Coronary artery (tissue), 2 donors: Measurements from ENCODE around the gene CTSG.
"Not testable (repeated sequence)": the region's sequence is repeated elsewhere in the genome, so short reads cannot be mapped to it uniquely, and the experiment has no call there.

ENCODE experiments used
- DNase-seq: peaks from one replicate; pipeline ENCODE4 v3.0.0-alpha.2; 2017; ENCODE audit warnings: low spot score
- H3K27ac ChIP-seq, 2 donors: fragments of 200-600 bp; sonication (generic); one replicate each; pipeline ENCODE4 v1.5.1; 2016 to 2019
- H3K4me3 ChIP-seq: fragments of 200-600 bp; sonication (generic); 2 replicates; pipeline ENCODE4 v1.5.1; 2016; ENCODE audit warnings: mild to moderate bottlenecking, moderate library complexity
- CTCF ChIP-seq: fragments of 200-600 bp; sonication (generic); IDR thresholded peaks from one replicate; pipeline ENCODE4 v1.5.1; 2019; ENCODE audit warnings: antibody characterized with exemption

Gene CTSG

GRCh38 chr14:24576771-24577170, 721 bp upstream of the CTSG start:
- no peak for TF ChIP-seq CTCF
- no peak for DNase-seq
- H3K27ac ChIP-seq: no peak overlapping the region
- no peak overlapping the region for H3K4me3 ChIP-seq

DNA sequence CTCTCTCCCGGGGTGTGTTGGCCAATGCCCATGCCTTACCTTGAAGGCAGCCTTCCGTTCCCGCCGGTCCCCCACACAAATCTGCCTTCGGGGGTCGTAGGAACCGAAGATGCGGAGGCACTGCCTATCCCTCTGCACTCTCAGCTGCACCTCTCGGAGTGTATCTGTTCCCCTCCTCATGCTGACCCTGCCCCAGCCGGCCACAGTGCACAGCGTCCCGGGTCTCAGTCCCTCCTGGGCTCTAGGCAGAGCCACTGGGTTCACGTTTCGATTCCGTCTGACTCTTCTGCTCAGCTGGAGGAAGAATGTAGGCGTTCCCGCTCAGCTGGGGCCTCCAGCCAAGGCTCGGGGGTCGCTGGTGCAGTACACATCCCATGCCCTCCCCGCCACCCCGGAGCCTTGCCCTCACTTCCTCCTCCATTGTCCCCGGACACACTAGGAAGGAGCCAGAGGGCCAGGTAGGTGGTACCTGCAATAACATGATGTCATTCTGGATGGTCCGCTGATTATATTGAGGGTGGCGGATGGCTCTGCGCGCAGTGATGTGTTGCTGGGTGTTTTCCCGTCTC, 1.8 kb downstream of the CTSG start:
- no peak for TF ChIP-seq CTCF
- DNase-seq: no peak
- no peak overlapping the region for H3K4me3 ChIP-seq

GRCh38 chr14:24566318-24566717, 9.7 kb downstream of the CTSG start:
- H3K4me3 ChIP-seq: no peak overlapping the region
- TF ChIP-seq CTCF: no peak
- H3K27ac ChIP-seq: no peak overlapping the region
- no peak for DNase-seq

More for the DNA sequence above, 1.8 kb downstream of the CTSG start:
- no peak overlapping the region for H3K27ac ChIP-seq

- no peak for DNase-seq
- no peak for TF ChIP-seq CTCF
- H3K4me3 ChIP-seq: no peak overlapping the region
- H3K27ac ChIP-seq: no peak overlapping the region
These were observed 10.3 kb downstream of the CTSG start for GRCh38 chr14:24565766-24566165.

GRCh38 chr14:24563505-24563904, 12.5 kb downstream of the CTSG start:
- TF ChIP-seq CTCF: no peak
- DNase-seq: no peak

DNA sequence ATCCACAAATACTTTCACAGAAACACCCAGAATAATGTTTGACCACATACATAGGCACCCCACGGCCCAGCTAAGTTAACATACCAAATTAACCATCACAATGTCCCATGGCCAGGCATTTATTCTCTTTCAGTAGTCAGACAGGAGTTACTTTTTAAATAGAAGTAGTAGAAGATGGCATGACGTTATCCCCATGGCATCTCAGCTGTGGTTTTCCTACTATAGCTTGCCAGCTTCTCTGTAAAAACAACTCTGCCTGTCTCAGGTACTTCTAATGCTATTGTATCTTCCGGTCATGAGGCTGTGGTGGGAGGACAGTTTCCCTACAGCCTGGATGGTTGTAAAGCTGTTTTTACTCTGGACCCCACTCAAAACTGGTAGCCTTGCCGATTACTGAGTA, 19.3 kb downstream of the CTSG start:
- no peak for TF ChIP-seq CTCF
- no peak overlapping the region for H3K4me3 ChIP-seq
- H3K27ac ChIP-seq: no peak overlapping the region
- DNase-seq: no peak

More at GRCh38 chr14:24563505-24563904, 12.5 kb downstream of the CTSG start:
- H3K27ac ChIP-seq: no peak overlapping the region
- H3K4me3 ChIP-seq: no peak overlapping the region

DNA sequence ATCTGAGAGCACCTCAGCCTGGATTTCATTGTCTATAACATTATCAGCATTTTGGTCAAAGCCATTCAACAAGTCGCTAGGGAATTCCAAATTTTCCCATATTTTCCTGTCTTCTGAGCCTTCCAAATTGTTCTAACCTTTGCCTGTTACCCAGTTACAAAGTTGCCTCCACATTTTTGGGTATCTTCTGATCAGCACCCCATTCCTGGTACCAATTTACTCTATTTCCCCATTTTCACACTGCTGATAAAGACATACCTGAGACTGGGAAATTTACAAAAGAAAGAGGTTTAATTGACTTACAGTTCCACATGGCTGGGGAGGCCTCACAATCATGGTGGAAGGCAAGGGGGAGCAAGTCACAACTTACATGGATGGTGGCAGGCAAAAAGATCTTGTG, 27.0 kb downstream of the CTSG start:
- not testable (repeated sequence) for DNase-seq, H3K4me3 ChIP-seq, H3K27ac ChIP-seq
